ENCODE data around the gene PROSER2.
"Not testable (repeated sequence)": the region's sequence is repeated elsewhere in the genome, so short reads cannot be mapped to it uniquely, and the experiment has no call there.

The PROSER2 gene

DNA sequence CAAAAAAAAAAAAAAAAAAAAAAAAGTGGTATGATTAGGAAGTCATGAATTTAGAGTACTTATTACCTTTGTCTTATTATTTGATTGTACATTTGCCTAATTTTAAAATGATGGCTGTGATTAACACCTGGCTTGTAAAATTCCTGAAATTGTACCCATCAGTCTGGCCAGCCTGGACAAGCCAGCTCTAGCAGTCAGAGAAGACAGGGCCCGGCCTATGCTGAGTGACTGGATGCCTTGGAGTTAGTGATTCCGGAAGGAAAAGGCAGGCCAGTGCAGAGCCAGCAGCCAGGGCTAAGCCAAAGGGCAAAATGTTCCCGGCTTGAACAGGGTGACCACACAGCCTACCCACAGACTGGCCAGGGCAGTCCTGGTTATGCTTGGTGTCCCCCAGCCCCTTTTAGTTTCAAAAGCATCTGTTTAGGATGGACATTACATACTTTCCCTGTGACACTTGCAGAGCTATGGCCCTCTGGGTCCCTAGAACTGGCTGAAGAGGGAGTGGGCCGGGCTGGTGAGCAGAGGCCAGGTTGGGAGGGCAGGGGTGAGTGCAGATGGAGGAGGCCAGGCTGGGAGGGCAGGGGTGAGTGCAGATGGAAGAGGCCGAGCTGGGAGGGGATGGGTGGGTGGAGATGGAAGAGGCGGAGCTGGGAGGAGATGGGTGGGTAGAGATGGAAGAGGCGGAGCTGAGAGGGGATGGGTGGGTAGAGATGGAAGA, 61.7 kb downstream of the PROSER2 start:
- DNase-seq = no peak

DNA sequence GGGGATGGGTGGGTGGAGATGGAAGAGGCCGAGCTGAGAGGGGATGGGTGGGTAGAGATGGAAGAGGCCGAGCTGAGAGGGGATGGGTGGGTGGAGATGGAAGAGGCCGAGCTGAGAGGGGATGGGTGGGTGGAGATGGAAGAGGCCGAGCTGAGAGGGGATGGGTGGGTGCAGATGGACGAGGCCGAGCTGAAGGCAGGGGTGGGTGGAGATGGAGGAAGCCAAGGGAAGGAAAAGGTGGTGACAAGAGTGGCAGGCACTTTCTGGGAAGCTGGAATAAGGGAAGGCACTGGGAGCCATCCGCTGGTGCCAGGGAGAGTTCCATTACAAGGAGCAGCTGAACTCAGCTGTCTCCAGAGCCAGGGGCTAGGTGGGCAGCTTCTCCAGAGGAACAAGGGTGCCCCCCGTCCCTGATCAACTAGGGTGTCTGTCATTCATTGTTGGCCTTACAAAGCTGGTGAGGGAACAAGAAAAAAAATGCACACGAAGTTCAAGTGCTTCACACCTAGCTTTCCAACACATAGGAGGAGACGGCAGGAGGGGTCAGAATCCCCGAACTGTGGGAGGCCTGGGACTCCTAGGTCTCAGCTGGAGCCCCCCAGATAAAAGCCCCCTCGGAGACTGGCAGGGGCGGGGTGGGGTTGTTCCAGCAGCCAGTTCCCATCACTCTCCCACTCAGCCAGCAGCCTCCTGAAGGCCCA, 62.4 kb downstream of the PROSER2 start:
- TF ChIP-seq GATA1 (IDR thresholded peaks at IDR 0.05; ENCODE audit: low read depth, low read length) = no peak
- no peak for TF ChIP-seq POLR2A (IDR thresholded peaks at IDR 0.05; ENCODE audit: low read length)
- DNase-seq = no peak

More for the DNA sequence above, 61.7 kb downstream of the PROSER2 start:
- no peak for TF ChIP-seq GATA1 (IDR thresholded peaks at IDR 0.05; ENCODE audit: low read depth, low read length)
- no peak for TF ChIP-seq POLR2A (IDR thresholded peaks at IDR 0.05; ENCODE audit: low read length)

DNA sequence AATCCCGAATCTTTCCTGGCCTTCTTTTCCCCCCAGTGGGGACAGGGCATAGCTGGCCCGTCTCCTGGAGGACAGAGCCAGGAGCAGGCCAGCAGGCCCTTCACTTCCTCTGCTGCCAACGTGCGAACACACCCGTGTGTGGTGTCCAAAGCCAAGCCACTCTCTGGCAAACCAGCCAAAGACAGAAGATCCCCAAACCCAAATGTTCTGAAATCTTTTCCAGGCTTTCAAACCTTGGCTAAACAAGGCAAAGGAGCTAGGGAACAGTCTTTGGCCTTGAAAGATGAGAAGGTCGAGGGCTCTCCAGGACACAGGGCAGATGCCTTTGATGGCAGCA, 63.0 kb downstream of the PROSER2 start:
- no peak for DNase-seq
- TF ChIP-seq GATA1 (IDR thresholded peaks at IDR 0.05; ENCODE audit: low read depth, low read length) (no peak), POLR2A (IDR thresholded peaks at IDR 0.05; ENCODE audit: low read length) (no peak)

DNA sequence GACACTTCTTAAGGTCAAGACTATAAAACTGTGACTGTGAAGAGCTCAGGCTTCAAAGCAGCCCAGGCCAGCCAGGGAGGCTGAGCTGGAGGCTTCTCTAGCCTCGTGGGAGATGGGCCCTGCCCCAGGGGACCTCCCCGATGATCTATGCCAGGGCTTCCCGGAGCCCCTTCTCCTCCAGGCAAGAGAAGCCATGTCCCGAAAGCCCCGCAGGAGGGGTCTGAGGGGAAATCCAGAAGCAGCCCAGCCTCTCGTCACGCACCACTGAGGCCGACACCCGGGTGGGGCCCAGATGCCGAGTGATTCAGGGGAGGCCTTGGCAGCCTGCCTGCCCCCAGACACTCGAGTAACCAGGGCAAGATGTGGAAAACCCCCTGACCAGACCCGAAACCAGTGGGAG, 63.7 kb downstream of the PROSER2 start:
- DNase-seq = peak; percentile 74 to 80
- TF ChIP-seq POLR2A (IDR thresholded peaks at IDR 0.05; ENCODE audit: low read length) = no peak

DNA sequence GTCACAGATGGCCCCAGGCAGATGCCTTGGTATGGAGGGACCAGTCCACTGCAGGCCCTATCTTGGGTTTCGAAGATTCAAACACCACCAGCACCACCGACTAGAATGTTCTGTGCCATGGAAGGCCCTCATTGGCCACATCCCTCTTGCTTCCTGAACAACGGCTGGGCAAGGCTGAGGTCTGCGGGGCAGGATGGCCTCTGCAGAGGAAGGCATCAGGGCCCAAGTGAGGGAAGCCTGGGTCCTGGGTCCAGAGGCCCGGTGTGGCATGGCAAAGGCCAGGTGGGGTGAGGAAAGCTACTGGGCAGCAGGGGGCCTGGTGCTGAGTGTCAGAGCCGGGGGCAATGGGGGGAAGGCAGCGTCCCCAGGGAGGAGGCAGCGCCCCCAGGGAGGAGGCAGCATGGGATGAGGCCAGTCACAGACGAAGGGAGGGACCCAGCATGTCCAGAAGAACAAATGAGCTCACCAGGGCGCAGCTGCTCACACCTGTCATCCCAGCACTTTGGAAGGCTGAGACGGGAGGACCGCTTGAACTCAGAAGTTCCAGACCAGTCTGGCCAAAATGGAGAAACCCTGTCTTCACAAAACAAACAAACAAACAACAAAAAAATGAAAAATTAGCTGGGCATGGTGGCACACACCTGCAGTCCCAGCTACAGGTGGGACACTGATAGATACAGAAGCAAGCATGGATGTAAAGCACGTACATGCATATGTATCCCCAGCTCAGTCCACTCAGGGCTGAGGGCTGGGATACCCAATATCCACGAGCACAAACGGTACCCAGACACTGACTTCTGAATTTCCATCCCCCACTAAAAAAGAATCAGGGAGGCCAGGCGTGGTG, 64.4 kb downstream of the PROSER2 start:
- DNase-seq = no peak
- TF ChIP-seq POLR2A (IDR thresholded peaks at IDR 0.05; ENCODE audit: low read length) (no peak), GATA1 (IDR thresholded peaks at IDR 0.05; ENCODE audit: low read depth, low read length) (no peak)

DNA sequence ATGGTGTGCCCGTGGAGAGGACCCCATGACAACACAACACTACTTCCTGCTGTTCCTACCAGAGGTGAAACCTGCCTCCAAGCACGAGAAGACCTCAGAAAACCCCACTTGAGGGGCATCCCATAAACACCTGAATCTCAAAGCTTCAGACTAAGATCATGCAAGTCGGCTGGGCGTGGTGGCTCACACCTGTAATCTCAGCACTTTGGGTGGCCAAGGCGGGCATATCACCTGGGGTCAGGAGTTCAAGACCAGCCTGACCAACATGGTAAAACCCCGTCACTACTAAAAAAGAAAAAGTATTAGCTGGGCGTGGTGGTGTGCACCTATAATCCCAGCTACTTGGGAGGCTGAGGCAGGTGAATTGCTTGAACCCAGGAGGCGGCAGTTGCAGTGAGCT, 66.1 kb downstream of the PROSER2 start:
- DNase-seq = not testable (repeated sequence)

DNA sequence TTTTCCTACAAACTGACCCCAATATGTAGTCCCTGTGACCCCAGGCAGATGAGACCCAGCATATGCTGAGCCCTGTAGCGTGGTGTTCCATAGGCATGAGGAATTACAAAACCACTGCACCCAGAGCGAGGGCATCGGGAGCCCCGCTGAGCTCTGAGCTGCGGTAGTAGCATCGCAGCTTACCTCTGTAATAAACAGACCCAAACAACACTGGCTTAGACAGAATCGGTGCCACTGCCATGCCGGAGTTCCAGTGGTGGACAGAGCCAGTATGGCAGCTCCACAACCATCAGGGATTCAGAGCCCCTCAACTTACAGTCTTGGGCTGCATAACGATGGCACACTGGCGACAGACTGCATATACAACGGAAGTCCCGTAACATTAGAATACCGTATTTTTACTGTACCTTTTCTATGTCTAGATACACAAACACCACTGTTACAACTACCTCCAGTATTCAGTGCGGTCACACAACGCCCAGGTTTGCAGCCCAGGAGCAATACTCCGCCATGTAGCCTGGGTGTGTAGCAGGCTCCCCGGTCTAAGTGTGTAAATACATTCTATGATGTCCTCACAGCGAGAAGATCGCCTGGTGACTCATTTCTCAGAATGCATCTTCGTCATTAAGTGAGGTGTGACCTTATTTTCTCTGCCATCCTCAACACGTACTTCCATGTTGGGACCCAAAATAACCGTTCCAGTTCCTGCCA, 68.8 kb downstream of the PROSER2 start:
- TF ChIP-seq GATA1 (IDR thresholded peaks at IDR 0.05; ENCODE audit: low read depth, low read length) (no peak), POLR2A (IDR thresholded peaks at IDR 0.05; ENCODE audit: low read length) (no peak)
- no peak for DNase-seq

DNA sequence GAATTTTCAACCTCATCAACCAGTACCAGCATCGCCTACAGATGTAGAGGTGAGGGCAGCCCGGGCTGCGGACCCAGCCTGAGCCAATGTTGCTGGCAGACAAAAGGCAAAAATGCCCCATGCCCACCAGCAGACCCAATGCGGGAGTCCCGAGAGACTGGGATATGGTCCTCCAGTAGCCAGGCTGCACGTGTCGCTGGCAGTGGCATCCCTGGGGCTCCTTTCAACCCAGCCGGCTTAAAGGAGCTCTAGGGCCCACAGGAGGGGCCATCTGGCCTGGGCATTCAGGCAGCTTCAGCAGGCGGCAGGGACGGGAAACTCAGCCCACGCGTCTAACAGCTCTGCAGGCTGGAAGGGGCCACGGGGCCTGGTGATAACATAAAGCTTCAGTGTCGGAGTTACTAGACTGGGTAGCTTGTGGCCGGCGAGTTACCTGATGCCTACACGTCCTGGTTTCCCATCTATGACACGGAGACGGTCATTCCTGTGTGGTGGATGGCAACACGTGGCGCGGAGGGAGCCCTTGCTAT, 70.7 kb downstream of the PROSER2 start:
- no peak for TF ChIP-seq POLR2A (IDR thresholded peaks at IDR 0.05; ENCODE audit: low read length)
- no peak for TF ChIP-seq GATA1 (IDR thresholded peaks at IDR 0.05; ENCODE audit: low read depth, low read length)
- no peak for DNase-seq

DNA sequence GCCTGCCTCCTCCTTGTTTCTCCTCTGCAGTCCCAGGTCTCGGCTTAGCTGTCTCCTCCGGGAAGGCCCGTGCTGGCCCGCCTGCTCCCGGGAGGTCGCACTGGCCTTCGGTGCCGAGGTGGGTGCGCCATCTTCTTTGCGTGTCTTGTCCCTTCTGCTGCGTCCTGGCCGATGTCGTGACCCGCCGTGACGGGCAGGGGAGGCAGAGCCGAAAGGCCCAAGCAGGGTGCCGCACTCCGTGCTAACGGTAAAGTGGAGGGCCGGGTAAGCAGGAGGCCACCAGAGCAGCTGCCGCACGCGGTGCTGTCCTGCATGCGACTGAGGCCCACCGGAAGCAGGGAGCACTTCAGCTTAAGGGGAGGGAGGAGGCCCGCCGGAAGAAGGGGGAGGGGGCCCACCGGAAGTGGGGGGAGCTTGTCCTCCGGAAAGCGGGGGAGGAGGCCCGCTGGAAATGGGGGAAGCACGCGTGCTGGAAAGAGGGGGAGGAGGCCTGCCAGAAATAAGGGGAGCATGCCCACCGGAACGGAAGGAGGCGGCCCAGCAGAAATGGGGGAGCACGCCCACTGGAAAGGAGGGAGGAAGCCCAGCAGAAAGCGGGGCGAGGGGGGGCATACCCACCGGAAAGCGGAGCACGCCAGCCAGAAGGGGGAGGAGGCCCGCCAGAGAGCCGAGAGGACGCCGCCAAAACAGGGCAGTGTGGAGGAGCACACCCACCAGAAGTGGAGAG, 71.4 kb downstream of the PROSER2 start:
- no peak for DNase-seq
- TF ChIP-seq GATA1 (IDR thresholded peaks at IDR 0.05; ENCODE audit: low read depth, low read length) = no peak
- TF ChIP-seq POLR2A (IDR thresholded peaks at IDR 0.05; ENCODE audit: low read length) = no peak

DNA sequence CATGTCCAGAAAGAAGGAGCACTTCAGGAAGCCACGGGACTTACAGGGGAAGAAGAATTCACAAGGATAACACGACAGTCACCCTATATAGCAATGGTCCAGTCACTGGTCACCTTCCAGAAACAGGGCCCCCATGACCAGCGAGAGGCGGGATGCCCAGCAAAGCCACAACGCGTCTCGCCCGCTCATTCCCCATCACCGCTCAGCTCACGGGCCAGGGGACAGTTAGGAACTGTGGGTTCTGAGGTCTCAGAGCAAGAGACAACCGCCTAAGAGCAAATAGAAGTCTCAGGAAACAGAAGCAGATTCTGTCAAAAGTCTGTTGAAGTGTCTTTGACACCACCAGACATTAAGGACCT, 71.9 kb downstream of the PROSER2 start:
- no peak for TF ChIP-seq POLR2A (IDR thresholded peaks at IDR 0.05; ENCODE audit: low read length)
- TF ChIP-seq GATA1 (IDR thresholded peaks at IDR 0.05; ENCODE audit: low read depth, low read length) = no peak

DNA sequence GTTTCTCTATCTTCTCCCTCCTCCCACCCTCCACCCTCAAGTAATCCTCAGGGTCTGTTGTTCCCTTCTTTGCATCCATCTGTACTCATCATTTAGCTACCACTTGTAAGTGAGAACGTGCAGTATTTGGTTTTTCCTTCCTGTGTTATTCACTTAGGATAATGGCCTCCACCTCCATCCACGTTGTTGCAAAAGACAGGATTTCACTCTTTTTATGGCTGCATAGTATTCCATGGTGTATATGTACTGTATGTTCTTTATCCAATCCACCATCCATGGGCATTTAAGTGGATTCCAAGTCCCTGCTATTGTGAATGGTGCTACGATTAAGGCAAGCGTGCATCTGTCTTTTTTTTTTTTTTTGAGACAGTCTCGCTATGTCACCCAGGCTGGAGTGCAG, 72.4 kb downstream of the PROSER2 start:
- DNase-seq = no peak
- TF ChIP-seq POLR2A (IDR thresholded peaks at IDR 0.05; ENCODE audit: low read length) (no peak), GATA1 (IDR thresholded peaks at IDR 0.05; ENCODE audit: low read depth, low read length) (no peak)

More for the DNA sequence above, 71.9 kb downstream of the PROSER2 start:
- DNase-seq = no peak

DNA sequence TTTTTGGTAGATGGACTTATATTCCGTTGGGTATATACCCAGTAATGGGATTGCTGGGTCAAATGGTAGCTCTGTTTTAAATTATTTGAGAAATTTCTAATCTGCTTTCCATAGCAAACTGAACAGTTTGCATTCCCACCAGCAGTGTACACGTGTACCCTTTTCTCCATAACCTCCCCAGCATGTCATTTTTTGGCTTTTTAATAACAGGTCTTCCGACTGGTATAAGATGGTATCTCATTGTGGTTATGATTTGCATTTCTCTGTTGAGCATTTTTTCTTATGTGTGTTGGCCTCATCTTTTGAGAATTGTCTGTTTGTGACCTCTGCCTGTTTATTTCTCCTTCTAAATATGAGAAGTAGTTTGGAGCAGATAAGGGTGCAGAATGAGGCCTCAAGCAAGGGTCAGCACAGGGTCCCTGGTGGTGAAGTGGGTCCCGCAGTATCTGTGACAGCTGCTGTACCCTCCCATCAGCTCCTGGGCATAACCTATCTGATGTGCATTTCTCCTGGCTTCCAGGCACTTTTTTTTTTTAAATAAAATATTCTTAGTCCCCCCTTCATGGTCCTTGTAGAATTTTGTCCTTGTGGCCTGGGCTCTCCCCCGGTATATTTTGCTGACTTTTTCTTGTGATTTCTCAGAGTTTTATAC, 73.5 kb downstream of the PROSER2 start:
- DNase-seq = peak; percentile 29 to 56
- TF ChIP-seq GATA1 (IDR thresholded peaks at IDR 0.05; ENCODE audit: low read depth, low read length) (no peak), POLR2A (IDR thresholded peaks at IDR 0.05; ENCODE audit: low read length) (no peak)

DNA sequence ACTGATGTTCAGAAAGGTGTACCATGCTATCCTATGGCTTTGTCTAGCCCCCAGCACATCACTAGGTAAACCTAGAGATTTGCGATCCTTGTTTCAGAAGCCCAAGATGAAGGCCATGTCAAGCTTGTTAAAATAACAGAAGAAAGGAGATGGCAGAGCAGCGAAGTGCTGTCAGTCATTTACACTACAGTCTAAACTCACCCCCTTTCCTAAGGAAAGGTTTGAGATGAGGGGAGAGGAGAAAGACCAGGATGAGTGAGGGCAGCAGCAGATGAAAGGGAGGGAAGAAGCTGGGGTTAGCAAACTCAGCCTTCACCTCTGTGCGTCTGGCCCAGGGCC, 74.8 kb downstream of the PROSER2 start:
- no peak for TF ChIP-seq POLR2A (IDR thresholded peaks at IDR 0.05; ENCODE audit: low read length)
- no peak for TF ChIP-seq GATA1 (IDR thresholded peaks at IDR 0.05; ENCODE audit: low read depth, low read length)
- no peak for DNase-seq
